Upper lobe of left lung (tissue), 6 donors: ENCODE data around the gene CCDC61. TPM values are rescaled to one million over a fixed set of nuclear protein-coding genes. Genes with fewer than 3 reads are reported as not detected.

Experiments used
- ATAC-seq, 2 donors: fragments of 200-7000 bp; cut with Tn5 transposase; one replicate each; pipeline ENCODE4 v1.9.1; 2022; ENCODE audit warnings: mild to moderate bottlenecking in 2 of 2, moderate library complexity in 2 of 2; ENCODE audit not compliant: low FRiP score in 2 of 2
- DNase-seq, 2 donors: peaks; one replicate each; pipeline ENCODE4 v3.0.0-alpha.2; 2019 to 2020
- H3K27ac ChIP-seq, 4 donors: fragments of 200-600 bp; sonication (generic); one replicate each; pipeline ENCODE4 v1.5.1; 2016 to 2019
- H3K27me3 ChIP-seq, 4 donors: fragments of 200-600 bp; sonication (generic); one replicate each; pipeline ENCODE4 v1.5.1; 2017 to 2019
- H3K36me3 ChIP-seq, 4 donors: fragments of 200-600 bp; sonication (generic); one replicate each; pipeline ENCODE4 v1.5.1; 2016 to 2019
- H3K4me1 ChIP-seq, 4 donors: fragments of 200-600 bp; sonication (generic); one replicate each; pipeline ENCODE4 v1.5.1; 2018 to 2019
- H3K4me3 ChIP-seq, 4 donors: fragments of 200-600 bp; sonication (generic); one replicate each; pipeline ENCODE4 v1.5.1; 2017 to 2019; ENCODE audit warnings: mild to moderate bottlenecking in 2 of 4, moderate library complexity in 1 of 4
- H3K9me3 ChIP-seq, 4 donors: fragments of 200-600 bp; sonication (generic); one replicate each; pipeline ENCODE4 v1.5.1; 2018 to 2019
- CTCF ChIP-seq, 6 experiments: fragments of 450-650 bp in 4 of 6; fragments of 200-600 bp in 2 of 6; sonication (generic) in 2 of 6; IDR thresholded peaks; one replicate each; pipeline ENCODE4 v1.5.1; 2016 to 2019; ENCODE audit warnings: antibody characterized with exemption in 6 of 6
- EP300 ChIP-seq, 4 donors: sonication (generic); formaldehyde crosslinking; IDR thresholded peaks; one replicate each; pipeline ENCODE4 v1.5.1; 2017; ENCODE audit warnings: antibody characterized with exemption in 4 of 4, control low read depth in 2 of 4
- POLR2A ChIP-seq, 4 donors: fragments of 450-650 bp; IDR thresholded peaks; one replicate each; pipeline ENCODE4 v1.5.1; 2016 to 2017; ENCODE audit warnings: antibody characterized with exemption in 4 of 4, mild to moderate bottlenecking in 2 of 4
- POLR2AphosphoS5 ChIP-seq, 2 donors: sonication (generic); formaldehyde crosslinking; IDR thresholded peaks; one replicate each; pipeline ENCODE4 v1.5.1; 2017; ENCODE audit warnings: antibody characterized with exemption in 2 of 2
- WGBS, 2 donors: methylation state at CpG; one replicate each; pipeline ENCODE4 v1.1.5; 2017 to 2018; 5-methylcytosine and 5-hydroxymethylcytosine counted together
- total RNA-seq, 6 donors: library from RNA; depleted of rRNA in 4 of 6; stranded (reverse); fragments of >200 nt in 4 of 6; gene quantifications; one replicate each; pipeline versions ENCODE4 v1.1.0 to v1.2.1, GENCODE V29; 2016 to 2021
- donor health status: DM: no; HTN: no; CAD: no; lungs with moderate emphysema.
- donor health status: DM: no; HTN: yes; CAD: no; lungs with severe emphysema.

Gene CCDC61
- total RNA-seq, 6 donors from 2014 or later = 5.9 to 28.3 (median 20.3) TPM

- Histone ChIP-seq H3K27ac (no peak overlapping the region), H3K27me3 (peaks cover 0 to 12% (median 4%) of the 10 kb centered on the region in 4 donors), H3K36me3 (no peaks in the 10 kb centered on the region), H3K4me1 (peaks cover 18 to 27% (median 22%) of the 10 kb centered on the region in 4 donors), H3K4me3 (no peak overlapping the region), H3K9me3 (no peaks in the 10 kb centered on the region)
- TF ChIP-seq EP300 (IDR thresholded peaks at IDR 0.05) = no peak
- no peak for TF ChIP-seq CTCF (IDR thresholded peaks at IDR 0.05)
- no peak for TF ChIP-seq POLR2A (IDR thresholded peaks at IDR 0.05)
- no peak for TF ChIP-seq POLR2AphosphoS5 (IDR thresholded peaks at IDR 0.05)
- 93 to 96% methylated on average over 4 to 15 of the region's 15 CpGs for WGBS, 2 donors
- ATAC-seq (no peak), DNase-seq (no peak)
Observed at GRCh38 chr19:46017874-46018675, 22.8 kb downstream of the CCDC61 start.

GRCh38 chr19:46018729-46019251 is 23.5 kb downstream of the CCDC61 start:
- peaks cover 0 to 15% (median 6%) of the 10 kb centered on the region in 4 donors for H3K27me3 ChIP-seq
- TF ChIP-seq POLR2AphosphoS5 (IDR thresholded peaks at IDR 0.05) (no peak), CTCF (IDR thresholded peaks at IDR 0.05) (no peak), POLR2A (IDR thresholded peaks at IDR 0.05) (no peak), EP300 (IDR thresholded peaks at IDR 0.05) (no peak)
- no peak overlapping the region for H3K27ac ChIP-seq
- H3K4me1 ChIP-seq = peaks cover 18 to 27% (median 22%) of the 10 kb centered on the region in 4 donors
- H3K36me3 ChIP-seq = no peaks in the 10 kb centered on the region
- no peak overlapping the region for H3K4me3 ChIP-seq
- WGBS, 2 donors = 97 to 98% methylated on average over 7 to 10 of the region's 10 CpGs
- no peak for ATAC-seq
- no peaks in the 10 kb centered on the region for H3K9me3 ChIP-seq
- DNase-seq = no peak

- Histone ChIP-seq H3K9me3 (no peaks in the 10 kb centered on the region), H3K4me3 (no peak overlapping the region), H3K4me1 (peaks cover 18 to 26% (median 21%) of the 10 kb centered on the region in 4 donors), H3K27me3 (peaks cover 0 to 15% (median 7%) of the 10 kb centered on the region in 4 donors), H3K36me3 (no peaks in the 10 kb centered on the region), H3K27ac (no peak overlapping the region)
- 90 to 100% methylated on average over 8 to 13 of the region's 13 CpGs for WGBS, 2 donors
- no peak for DNase-seq
- TF ChIP-seq POLR2A (IDR thresholded peaks at IDR 0.05) (no peak), EP300 (IDR thresholded peaks at IDR 0.05) (no peak), CTCF (IDR thresholded peaks at IDR 0.05) (no peak), POLR2AphosphoS5 (IDR thresholded peaks at IDR 0.05) (no peak)
- no peak for ATAC-seq
Observed at GRCh38 chr19:46019270-46019669, 24.0 kb downstream of the CCDC61 start.

- H3K9me3 ChIP-seq = no peaks in the 10 kb centered on the region
- no peak overlapping the region for H3K27ac ChIP-seq
- H3K36me3 ChIP-seq = no peaks in the 10 kb centered on the region
- H3K4me1 ChIP-seq = peaks cover 5 to 11% (median 7%) of the 10 kb centered on the region in 4 donors
- H3K4me3 ChIP-seq = no peak overlapping the region
- WGBS, 2 donors = 83 to 88% methylated on average over 4 to 7 of the region's 7 CpGs
- DNase-seq (no peak), ATAC-seq (no peak)
- no peak for TF ChIP-seq EP300 (IDR thresholded peaks at IDR 0.05)
- TF ChIP-seq CTCF (IDR thresholded peaks at IDR 0.05) = no peak
- H3K27me3 ChIP-seq = peaks cover 0 to 10% (median 5%) of the 10 kb centered on the region in 4 donors
Observed at GRCh38 chr19:46020819-46021125, 25.5 kb downstream of the CCDC61 start.
